ENCODE results near the gene CD226. TPM values are rescaled to one million over a fixed set of nuclear protein-coding genes. Genes with fewer than 3 reads are reported as not detected.

Gene CD226
- total and polyA plus RNA-seq, 2 experiments from 2014 or later = 0.05 to 2.1 TPM

DNA sequence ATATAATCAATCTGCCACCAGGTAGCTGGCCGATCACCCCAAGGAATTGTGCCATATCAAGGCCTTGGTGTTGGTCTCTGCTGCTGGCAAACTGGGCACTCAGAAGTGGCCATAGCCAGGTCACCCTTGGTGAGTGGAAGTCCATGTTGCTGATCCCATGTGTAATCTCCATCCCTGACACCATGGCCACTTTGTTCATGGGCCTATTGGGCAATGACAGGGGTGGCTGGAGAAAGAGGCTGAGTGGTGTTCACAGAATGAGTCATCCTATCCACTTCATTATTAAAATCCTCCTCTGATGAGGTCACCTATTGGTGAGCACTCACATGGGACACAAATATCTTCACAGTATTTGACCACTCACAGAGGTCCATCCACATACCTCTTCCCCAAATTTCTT lies 26.7 kb upstream of the CD226 start:
- H3K27ac ChIP-seq = no peak overlapping the region
- H2AFZ ChIP-seq = no peak overlapping the region
- H3K79me2 ChIP-seq (ENCODE audit: insufficient read depth) = no peaks in the 10 kb centered on the region
- H4K20me1 ChIP-seq (ENCODE audit: insufficient read depth) = no peaks in the 10 kb centered on the region
- H3K4me2 ChIP-seq (ENCODE audit: unreplicated experiment) = no peak overlapping the region
- H3K9ac ChIP-seq = no peak overlapping the region
- WGBS, 2 experiments (ENCODE audit: low coverage in 1 of 2, low lambda C conversion rate in 2 of 2, missing lambda C conversion rate in 2 of 2) = 100% methylated on average over 1 of the region's 1 CpG
- H3F3A ChIP-seq (ENCODE audit: insufficient read depth) = no peaks in the 10 kb centered on the region
- H3K9me3 ChIP-seq (ENCODE audit: low read depth) = no peaks in the 10 kb centered on the region
- TF ChIP-seq EZH2 (IDR thresholded peaks at IDR 0.05; ENCODE audit: insufficient read depth, poor library complexity, severe bottlenecking) (no peak), EZH2phosphoT487 (IDR thresholded peaks at IDR 0.05; ENCODE audit: insufficient read depth, low read depth) (no peak)
- DNase-seq = peak; percentile 74
- H3K4me1 ChIP-seq (ENCODE audit: insufficient read depth) = no peaks in the 10 kb centered on the region
- in situ Hi-C loops (cut with MboI) = no loop called here
- H3K9me2 ChIP-seq (ENCODE audit: insufficient read depth) = no peaks in the 10 kb centered on the region
- H3K27me3 ChIP-seq (replicated peaks; ENCODE audit: insufficient read depth) = no peaks in the 10 kb centered on the region
- H3K4me3 ChIP-seq = no peak overlapping the region
- H3K36me3 ChIP-seq (ENCODE audit: low read depth) = 0 out of 2 replicates have a peak, but pooled peaks cover 14% of the 10 kb centered on the region

DNA sequence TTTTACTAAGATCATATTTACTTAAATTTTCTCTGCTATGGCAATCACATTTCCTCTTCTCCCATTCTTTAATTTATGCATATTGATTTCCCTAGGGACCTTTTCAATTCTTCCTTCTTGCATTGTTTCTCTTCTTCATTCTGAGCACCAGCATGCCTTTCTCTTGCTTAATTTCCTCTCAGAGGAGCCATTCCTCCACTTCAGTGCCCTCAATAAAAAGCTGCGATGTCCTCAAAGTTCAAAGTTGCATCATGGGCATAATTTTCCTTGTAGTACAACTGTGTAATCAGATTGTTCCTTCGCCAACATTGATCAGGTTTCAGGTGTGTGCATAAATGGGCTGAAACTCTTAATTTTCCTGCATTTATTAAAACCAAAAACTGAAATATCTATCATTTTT lies 21.8 kb upstream of the CD226 start:
- in situ Hi-C loops (cut with MboI) = no loop called here
- Histone ChIP-seq H3F3A (ENCODE audit: insufficient read depth) (no peaks in the 10 kb centered on the region), H3K4me1 (ENCODE audit: insufficient read depth) (no peaks in the 10 kb centered on the region), H3K36me3 (ENCODE audit: low read depth) (0 out of 2 replicates have a peak, but pooled peaks cover 4% of the 10 kb centered on the region), H3K4me3 (no peak overlapping the region), H3K27me3 (replicated peaks; ENCODE audit: insufficient read depth) (no peaks in the 10 kb centered on the region), H2AFZ (no peak overlapping the region), H4K20me1 (ENCODE audit: insufficient read depth) (no peaks in the 10 kb centered on the region), H3K4me2 (ENCODE audit: unreplicated experiment) (no peak overlapping the region), H3K27ac (no peak overlapping the region), H3K9ac (no peak overlapping the region), H3K9me3 (ENCODE audit: low read depth) (no peaks in the 10 kb centered on the region), H3K9me2 (ENCODE audit: insufficient read depth) (no peaks in the 10 kb centered on the region), H3K79me2 (ENCODE audit: insufficient read depth) (no peaks in the 10 kb centered on the region)
- DNase-seq = no peak
- TF ChIP-seq EZH2phosphoT487 (IDR thresholded peaks at IDR 0.05; ENCODE audit: insufficient read depth, low read depth) = no peak
- TF ChIP-seq EZH2 (IDR thresholded peaks at IDR 0.05; ENCODE audit: insufficient read depth, poor library complexity, severe bottlenecking) = no peak
- 95 to 97% methylated on average over 2 of the region's 2 CpGs for WGBS, 2 experiments (ENCODE audit: low coverage in 1 of 2, low lambda C conversion rate in 2 of 2, missing lambda C conversion rate in 2 of 2)

DNA sequence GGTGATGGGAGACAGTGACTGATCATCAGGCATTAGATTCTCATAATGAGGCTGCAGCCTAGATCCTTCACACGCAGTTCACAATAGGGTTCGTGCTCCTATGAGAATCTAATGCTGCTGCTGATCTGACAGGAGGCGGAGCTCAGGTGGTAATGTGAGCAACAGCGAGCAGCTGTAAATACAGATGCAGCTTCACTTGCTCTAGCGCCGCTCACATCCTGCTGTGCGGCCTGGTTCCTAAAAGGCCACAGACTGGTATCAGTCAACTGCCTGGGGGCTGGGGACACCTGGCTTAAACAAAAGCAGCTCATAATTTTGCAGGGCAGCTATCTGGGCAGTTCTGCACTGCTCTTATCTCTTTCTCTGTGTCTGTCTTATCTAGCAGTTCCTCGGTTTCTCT lies 20.4 kb upstream of the CD226 start:
- Histone ChIP-seq H3K4me2 (ENCODE audit: unreplicated experiment) (no peak overlapping the region), H3K27ac (no peak overlapping the region), H3K9me2 (ENCODE audit: insufficient read depth) (no peaks in the 10 kb centered on the region), H3K9me3 (ENCODE audit: low read depth) (no peaks in the 10 kb centered on the region), H3K27me3 (replicated peaks; ENCODE audit: insufficient read depth) (no peaks in the 10 kb centered on the region), H2AFZ (no peak overlapping the region), H3F3A (ENCODE audit: insufficient read depth) (no peaks in the 10 kb centered on the region), H3K4me1 (ENCODE audit: insufficient read depth) (no peaks in the 10 kb centered on the region), H3K36me3 (ENCODE audit: low read depth) (0 out of 2 replicates have a peak, but pooled peaks cover 4% of the 10 kb centered on the region), H4K20me1 (ENCODE audit: insufficient read depth) (no peaks in the 10 kb centered on the region), H3K79me2 (ENCODE audit: insufficient read depth) (no peaks in the 10 kb centered on the region), H3K4me3 (no peak overlapping the region), H3K9ac (no peak overlapping the region)
- no peak for DNase-seq
- in situ Hi-C loops (cut with MboI) = no loop called here
- TF ChIP-seq EZH2phosphoT487 (IDR thresholded peaks at IDR 0.05; ENCODE audit: insufficient read depth, low read depth) = no peak
- TF ChIP-seq EZH2 (IDR thresholded peaks at IDR 0.05; ENCODE audit: insufficient read depth, poor library complexity, severe bottlenecking) = no peak
- WGBS, 2 experiments (ENCODE audit: low coverage in 1 of 2, low lambda C conversion rate in 2 of 2, missing lambda C conversion rate in 2 of 2) = 63 to 65% methylated on average over 8 of the region's 8 CpGs

DNA sequence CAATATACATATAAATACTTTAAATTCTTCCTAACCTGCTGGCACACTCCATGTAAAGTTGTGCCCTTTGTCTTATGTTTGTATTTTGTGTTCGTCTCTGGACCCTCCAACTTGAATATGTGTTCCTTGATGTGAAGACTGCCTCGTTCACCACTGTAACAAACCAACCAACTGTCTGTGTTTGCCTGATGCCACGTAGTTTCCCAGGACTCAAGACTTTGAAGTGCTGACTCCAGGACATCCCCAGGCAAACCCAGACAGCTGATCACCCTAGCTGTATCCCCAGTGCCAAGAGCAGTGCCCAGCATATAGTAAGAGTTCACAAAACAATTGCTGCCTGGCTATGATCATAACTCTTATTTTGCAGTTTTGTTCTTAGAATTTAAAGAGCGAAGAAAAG lies 15.5 kb upstream of the CD226 start:
- H2AFZ ChIP-seq = no peak overlapping the region
- no peak overlapping the region for H3K4me3 ChIP-seq
- H4K20me1 ChIP-seq (ENCODE audit: insufficient read depth) = no peaks in the 10 kb centered on the region
- 88 to 94% methylated on average over 4 of the region's 4 CpGs for WGBS, 2 experiments (ENCODE audit: low coverage in 1 of 2, low lambda C conversion rate in 2 of 2, missing lambda C conversion rate in 2 of 2)
- no peak overlapping the region for H3K4me2 ChIP-seq (ENCODE audit: unreplicated experiment)
- H3K79me2 ChIP-seq (ENCODE audit: insufficient read depth) = no peaks in the 10 kb centered on the region
- H3K4me1 ChIP-seq (ENCODE audit: insufficient read depth) = no peaks in the 10 kb centered on the region
- no peak overlapping the region for H3K27ac ChIP-seq
- no peaks in the 10 kb centered on the region for H3F3A ChIP-seq (ENCODE audit: insufficient read depth)
- no peak overlapping the region for H3K9ac ChIP-seq
- H3K36me3 ChIP-seq (ENCODE audit: low read depth) = no peaks in the 10 kb centered on the region; the same call in 1 of the 2 replicates
- H3K9me3 ChIP-seq (ENCODE audit: low read depth) = no peaks in the 10 kb centered on the region
- no peaks in the 10 kb centered on the region for H3K9me2 ChIP-seq (ENCODE audit: insufficient read depth)
- H3K27me3 ChIP-seq (replicated peaks; ENCODE audit: insufficient read depth) = no peaks in the 10 kb centered on the region
- TF ChIP-seq EZH2phosphoT487 (IDR thresholded peaks at IDR 0.05; ENCODE audit: insufficient read depth, low read depth) = no peak
- TF ChIP-seq EZH2 (IDR thresholded peaks at IDR 0.05; ENCODE audit: insufficient read depth, poor library complexity, severe bottlenecking) = no peak
- in situ Hi-C loops (cut with MboI) = no loop called here
- DNase-seq = no peak

DNA sequence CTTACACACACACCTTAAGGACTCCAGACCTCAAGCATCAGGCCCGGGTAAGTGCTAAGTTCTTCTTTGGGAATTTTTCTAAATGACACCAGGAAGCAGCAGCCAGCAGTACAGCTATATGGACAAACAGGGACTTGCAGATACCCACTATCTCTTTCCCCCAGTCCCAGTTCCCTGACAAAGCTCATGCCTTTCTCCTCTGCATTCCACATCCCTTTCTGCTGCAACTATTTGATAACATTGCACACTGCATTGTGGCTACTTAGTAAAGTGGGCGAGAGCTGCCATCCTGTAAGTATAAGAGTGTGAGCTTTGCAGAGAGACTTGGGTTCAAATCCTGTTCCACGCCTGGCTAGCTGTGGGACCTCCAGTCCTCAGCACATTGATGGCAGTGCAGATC lies 14.0 kb upstream of the CD226 start:
- no peak overlapping the region for H3K27ac ChIP-seq
- WGBS, 2 experiments (ENCODE audit: low coverage in 1 of 2, low lambda C conversion rate in 2 of 2, missing lambda C conversion rate in 2 of 2) = 97 to 100% methylated on average over 3 of the region's 3 CpGs
- H2AFZ ChIP-seq = no peak overlapping the region
- H3K4me2 ChIP-seq (ENCODE audit: unreplicated experiment) = no peak overlapping the region
- H3K9ac ChIP-seq = no peak overlapping the region
- H3K4me3 ChIP-seq = no peak overlapping the region
- no peaks in the 10 kb centered on the region for H3K9me3 ChIP-seq (ENCODE audit: low read depth)
- in situ Hi-C loops (cut with MboI) = no loop called here
- no peaks in the 10 kb centered on the region for H4K20me1 ChIP-seq (ENCODE audit: insufficient read depth)
- no peaks in the 10 kb centered on the region for H3F3A ChIP-seq (ENCODE audit: insufficient read depth)
- H3K4me1 ChIP-seq (ENCODE audit: insufficient read depth) = no peaks in the 10 kb centered on the region
- H3K36me3 ChIP-seq (ENCODE audit: low read depth) = no peaks in the 10 kb centered on the region; the same call in 1 of the 2 replicates
- no peaks in the 10 kb centered on the region for H3K9me2 ChIP-seq (ENCODE audit: insufficient read depth)
- no peak for TF ChIP-seq EZH2phosphoT487 (IDR thresholded peaks at IDR 0.05; ENCODE audit: insufficient read depth, low read depth)
- TF ChIP-seq EZH2 (IDR thresholded peaks at IDR 0.05; ENCODE audit: insufficient read depth, poor library complexity, severe bottlenecking) = no peak
- H3K27me3 ChIP-seq (replicated peaks; ENCODE audit: insufficient read depth) = no peaks in the 10 kb centered on the region
- no peaks in the 10 kb centered on the region for H3K79me2 ChIP-seq (ENCODE audit: insufficient read depth)
- DNase-seq = no peak

Data from GM23248 (cell line).